Measurements from ENCODE around the gene LIPM.

- TF ChIP-seq CTCF (conservative IDR thresholded peaks at IDR 0.05; ENCODE audit: low read depth, low read length) (peak; percentile 62), EZH2phosphoT487 (IDR thresholded peaks at IDR 0.05; ENCODE audit: borderline replicate concordance, low read length) (no peak)
Observed at GRCh38 chr10:88791924-88792323, 10.6 kb upstream of the LIPM start.

All from PC-3 (cell line).